LoVo (cell line): Measurements from ENCODE around the gene RIMKLB.
A peak's percentile ranks its signal among the peaks of the same experiment; 100 is the strongest.
"Not testable (repeated sequence)": the region's sequence is repeated elsewhere in the genome, so short reads cannot be mapped to it uniquely, and the experiment has no call there.

Experiments
- DNase-seq: peaks from one replicate; pipeline ENCODE4 v3.0.0-alpha.2; 2016; ENCODE audit warnings: low spot score

Gene RIMKLB

DNA sequence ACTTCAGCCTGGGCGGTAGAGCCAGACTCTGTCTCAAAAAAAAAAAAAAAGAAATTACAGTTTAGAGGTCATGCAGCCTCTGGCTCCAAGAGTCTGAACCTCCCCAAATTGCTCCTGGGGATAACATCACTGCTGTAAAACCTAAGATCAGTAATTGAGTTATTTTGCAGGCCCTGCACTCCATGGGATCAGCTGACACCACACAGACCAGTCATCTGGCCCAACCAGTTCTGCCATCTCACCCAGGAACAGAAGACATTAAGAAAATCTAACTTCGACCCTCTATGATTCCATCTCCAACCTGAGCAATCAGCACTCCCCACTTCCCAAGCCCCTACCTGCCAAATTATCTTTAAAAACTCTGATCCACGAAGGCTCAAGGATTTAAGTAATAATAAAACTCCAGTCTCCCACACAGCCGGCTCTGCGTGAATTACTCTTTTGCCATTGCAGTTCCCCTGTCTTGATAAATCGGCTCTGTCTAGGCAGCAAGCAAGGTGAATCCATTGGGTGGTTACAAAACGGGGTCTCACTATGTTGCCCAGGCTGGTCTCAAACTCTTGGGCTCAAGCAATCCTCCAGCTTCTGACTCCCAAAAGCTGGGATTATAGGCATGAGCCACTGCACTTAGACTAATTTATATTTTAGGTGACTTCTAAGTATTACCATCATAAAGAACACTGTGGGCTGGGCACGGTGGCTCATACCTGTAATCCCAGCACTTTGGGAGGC lies 123.1 kb downstream of the RIMKLB start:
- DNase-seq = not testable (repeated sequence)

DNA sequence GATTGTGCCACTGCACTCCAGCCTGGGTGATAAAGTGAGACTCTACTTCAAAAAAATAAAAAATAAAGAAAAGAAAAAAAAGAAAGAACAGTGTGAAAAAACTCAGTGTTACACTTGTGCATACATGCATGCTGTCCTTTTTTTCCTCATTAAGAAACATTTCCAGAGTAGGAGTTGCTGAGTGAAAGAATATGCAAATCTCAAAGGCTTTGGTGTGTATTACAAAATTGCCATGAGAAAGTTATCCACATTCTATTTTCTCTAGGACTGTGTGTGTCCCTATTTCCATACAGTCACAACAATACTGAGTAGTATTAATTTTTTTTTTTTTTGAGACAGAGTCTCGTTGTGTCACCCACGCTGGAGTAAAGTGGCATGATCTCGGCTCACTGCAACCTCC lies 123.8 kb downstream of the RIMKLB start:
- no peak for DNase-seq

DNA sequence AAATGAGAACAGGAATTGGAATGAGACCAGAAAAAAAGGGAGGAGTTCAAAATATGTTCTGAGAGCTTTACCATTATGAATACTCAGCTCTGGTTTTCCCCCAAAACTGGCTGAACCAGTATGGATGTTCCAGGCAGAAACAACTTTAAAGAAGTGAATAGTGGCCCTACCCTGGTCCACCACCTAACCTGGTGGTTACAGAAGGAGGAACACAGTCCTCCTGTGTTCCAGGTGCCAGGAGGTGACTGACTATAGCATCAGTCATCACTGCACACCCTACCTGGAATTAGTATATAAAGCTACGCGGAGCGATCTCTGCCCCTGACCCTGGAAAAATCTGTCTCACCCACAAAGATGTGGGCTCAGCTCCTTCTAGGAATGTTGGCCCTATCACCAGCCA lies 124.5 kb downstream of the RIMKLB start, which contains the start of gene A2ML1:
Gene A2ML1, plus strand, starts transcription at position 324 of the 400 bp plus-strand sequence. Its CDS starts 31 bp downstream, at position 355.
- peak; percentile 59 for DNase-seq

DNA sequence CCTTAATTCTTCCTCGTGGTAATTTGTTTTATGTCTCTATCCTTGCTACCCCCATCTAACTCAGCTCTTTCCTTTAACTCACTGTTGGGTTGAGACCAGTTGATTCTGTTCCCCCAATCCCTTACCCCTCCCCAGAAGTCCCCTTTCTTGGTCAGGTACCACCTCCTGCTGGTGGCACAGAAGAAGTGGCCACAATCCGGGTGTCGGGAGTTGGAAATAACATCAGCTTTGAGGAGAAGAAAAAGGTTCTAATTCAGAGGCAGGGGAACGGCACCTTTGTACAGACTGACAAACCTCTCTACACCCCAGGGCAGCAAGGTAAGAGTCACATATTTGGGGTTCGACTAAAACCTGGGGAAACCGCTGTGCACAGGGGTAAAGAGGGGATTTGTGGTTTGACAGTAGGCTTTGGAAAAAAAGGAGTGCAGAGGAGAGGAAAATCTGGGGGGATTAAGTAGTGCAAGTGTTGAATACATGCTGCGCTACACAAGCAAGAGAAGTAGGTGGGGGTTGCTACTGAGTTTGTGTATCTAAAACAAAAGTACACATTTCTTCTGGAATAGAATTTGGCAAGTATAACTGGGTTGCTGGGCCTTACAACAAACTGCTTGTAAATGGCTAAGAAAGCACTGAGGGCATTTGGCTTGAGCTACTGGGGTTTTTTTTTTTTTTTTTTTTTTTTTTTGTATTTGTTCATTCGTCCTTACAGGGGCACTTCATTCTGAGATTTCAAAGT lies 125.9 kb downstream of the RIMKLB start:
- no peak for DNase-seq

DNA sequence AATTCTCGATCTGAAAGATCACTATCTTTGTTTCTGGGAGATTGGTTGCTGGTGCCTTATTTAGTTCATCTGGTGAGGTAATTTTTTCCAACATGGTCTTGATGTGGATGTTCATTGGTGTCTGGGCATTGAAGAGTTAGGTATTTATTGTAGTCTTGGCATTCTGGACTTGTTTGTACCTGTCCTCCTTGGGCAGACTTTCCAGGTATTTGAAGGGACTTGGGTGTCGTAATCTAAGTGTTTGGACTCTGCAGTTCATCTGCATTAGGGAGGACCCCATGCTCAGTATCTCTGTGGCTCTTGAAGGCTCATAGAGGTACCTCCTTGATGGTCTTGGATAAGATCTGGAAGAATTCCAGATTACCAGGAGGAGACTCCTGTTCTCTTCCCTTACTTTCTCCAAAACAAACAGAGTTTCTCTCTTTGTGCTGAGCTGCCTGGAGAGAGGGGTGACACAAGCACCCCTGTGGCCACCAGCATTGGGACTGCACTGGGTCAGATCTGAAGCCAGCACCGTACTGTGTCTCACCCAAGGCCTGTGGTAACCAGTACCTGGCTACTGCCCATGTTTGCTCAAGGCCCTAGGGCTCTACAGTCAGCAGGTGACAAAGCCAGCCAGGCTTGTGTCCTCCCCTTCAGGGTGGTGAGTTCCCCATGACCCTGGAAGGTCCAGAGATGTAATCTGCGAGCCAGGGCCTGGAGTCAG lies 129.9 kb downstream of the RIMKLB start:
- DNase-seq = no peak

DNA sequence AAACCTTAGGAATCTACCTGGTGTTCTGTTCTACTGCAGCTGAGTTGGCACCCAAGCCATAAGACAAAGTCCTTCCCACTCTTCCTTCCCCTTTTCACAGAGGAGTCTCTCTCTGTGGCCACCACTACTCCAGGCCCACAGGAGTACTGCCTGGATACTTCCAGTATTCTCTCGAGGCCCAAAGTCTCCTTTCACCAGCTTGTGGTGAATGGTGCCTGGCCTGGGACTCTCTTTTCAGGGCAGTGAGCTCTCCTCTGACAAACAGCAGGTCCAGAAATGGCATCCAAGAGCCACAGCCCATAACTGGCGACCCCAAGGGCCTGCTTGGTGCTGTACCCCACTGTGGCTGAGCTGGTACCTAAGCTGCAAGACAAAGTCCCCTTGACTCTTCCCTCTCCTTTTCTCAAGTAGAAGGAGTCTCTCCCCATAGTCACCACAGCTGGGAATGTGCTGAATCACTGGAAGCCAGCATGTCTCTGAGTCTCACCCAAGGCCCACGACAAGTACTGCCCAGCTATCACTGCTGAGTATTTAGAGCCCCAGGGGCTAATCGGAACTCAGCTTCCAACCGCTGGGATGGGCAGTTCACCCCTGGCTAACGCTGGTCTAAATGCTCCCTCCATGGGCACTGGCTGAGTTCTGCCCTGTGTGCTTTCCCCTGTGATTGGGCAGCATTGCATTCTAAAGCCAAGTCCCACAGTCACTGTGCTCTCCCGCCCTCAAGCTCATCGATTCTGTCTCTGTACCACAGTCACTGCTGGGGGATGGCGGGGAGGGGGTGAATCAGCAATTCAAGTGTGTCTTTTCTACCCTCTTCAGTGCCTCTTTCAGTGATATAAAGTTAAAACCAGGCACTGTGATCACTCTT lies 130.7 kb downstream of the RIMKLB start:
- no peak for DNase-seq

DNA sequence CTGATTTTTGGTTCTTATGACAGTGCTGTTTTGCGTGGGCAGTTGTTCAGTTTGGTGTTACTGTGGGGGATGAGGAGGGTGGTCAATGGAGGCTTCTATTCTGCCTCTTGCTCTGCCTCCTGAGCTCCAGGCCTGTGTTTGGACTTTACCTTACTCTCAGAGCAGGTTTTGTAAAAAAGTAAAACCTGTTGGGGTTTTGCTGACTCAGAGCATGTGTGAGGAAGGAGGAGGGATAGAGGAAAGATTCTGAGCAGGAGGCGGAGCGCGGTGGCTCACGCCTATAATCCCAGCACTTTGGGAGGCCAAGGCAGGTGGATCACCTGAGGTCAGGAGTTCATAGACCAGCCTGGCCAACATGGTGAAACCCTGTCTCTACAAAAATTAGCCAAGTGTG lies 131.3 kb downstream of the RIMKLB start:
- DNase-seq = no peak

DNA sequence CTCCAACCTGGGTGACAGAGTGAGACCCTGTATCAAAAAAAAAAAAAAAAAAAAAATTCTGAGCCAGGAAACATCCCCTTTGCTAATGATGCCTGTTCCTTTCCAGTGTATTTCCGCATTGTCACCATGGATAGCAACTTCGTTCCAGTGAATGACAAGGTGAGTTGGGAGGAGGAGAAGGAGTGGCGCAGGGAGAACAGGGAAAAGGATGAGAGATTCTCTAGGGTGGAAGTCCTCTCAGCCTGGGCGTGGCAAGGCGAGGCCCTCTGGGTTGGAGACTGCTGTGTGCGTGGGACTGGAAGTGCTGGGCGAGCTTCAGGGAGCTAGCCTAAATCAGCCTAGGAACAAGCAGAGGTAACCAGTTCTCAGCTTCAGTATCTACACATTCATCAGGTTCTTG lies 131.8 kb downstream of the RIMKLB start:
- DNase-seq = peak; percentile 36

DNA sequence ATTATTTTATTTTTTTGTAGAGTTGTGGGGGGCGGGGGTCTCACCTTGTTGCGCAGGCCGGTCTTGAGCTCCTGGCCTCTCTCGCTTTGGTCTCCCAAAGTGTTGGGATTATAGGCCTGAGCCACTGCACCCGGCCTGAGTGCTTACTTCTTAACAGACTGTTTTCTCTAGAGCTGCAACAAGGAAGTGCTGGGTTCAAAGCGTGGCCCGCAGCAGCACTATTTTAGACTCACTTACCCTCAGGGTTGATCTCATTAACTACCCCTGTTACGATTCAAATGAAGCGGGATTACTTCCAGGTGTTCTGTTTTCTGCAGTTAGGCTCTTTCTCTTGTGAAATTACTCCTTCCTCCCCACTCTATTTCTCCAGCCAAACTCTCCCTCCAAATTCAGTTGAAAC lies 133.3 kb downstream of the RIMKLB start:
- DNase-seq = no peak

DNA sequence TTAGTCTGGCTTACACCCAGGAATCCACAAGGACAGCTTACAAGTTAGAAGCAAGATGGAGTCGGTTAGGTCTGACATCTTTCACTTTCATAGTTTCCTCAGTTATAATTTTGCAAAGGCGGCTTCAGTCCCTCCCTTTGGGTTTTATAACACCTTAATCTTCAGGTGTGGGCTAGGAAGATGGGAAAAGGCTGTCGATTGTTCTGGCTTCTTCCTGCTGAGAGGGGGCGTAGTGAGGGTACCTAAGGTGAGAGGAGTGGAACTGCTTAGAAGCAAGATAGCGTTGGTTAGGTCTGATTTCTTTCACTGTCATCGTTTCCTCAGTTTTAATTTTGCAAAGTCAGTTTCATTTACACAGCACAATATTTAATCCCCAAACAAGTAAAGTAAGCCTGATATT lies 134.7 kb downstream of the RIMKLB start:
- DNase-seq = no peak
